HEK293 (cell line): ENCODE results near the gene RPS15.

Experiments
- GLIS1 ChIP-seq: fragments of 450-650 bp; formaldehyde crosslinking; IDR thresholded peaks from 2 replicates; pipeline ENCODE4 v1.5.1; 2016; ENCODE audit warnings: missing biosample characterization, missing genetic modification characterization
- HIC1 ChIP-seq: fragments of 450-650 bp; formaldehyde crosslinking; IDR thresholded peaks from 2 replicates; pipeline ENCODE4 v1.5.1; 2016; ENCODE audit warnings: missing biosample characterization, missing genetic modification characterization
- PRDM6 ChIP-seq: fragments of 450-650 bp; formaldehyde crosslinking; IDR thresholded peaks from 2 replicates; pipeline ENCODE4 v1.5.1; 2017; ENCODE audit warnings: missing biosample characterization, missing genetic modification characterization
- SP2 ChIP-seq: fragments of 450-650 bp; formaldehyde crosslinking; IDR thresholded peaks from 2 replicates; pipeline ENCODE4 v1.5.1; 2016; ENCODE audit warnings: missing biosample characterization, missing genetic modification characterization
- SP7 ChIP-seq: fragments of 450-650 bp; formaldehyde crosslinking; IDR thresholded peaks from 2 replicates; pipeline ENCODE4 v1.5.1; 2016; ENCODE audit warnings: missing biosample characterization, missing genetic modification characterization
- ZBTB44 ChIP-seq: fragments of 450-650 bp; IDR thresholded peaks from 2 replicates; pipeline ENCODE4 v1.5.1; 2018; ENCODE audit warnings: missing biosample characterization, mild to moderate bottlenecking, missing genetic modification characterization
- ZFP3 ChIP-seq: fragments of 450-650 bp; formaldehyde crosslinking; IDR thresholded peaks from 2 replicates; pipeline ENCODE4 v1.5.1; 2016; ENCODE audit warnings: low read depth, missing biosample characterization, missing genetic modification characterization
- ZNF202 ChIP-seq: fragments of 450-650 bp; formaldehyde crosslinking; IDR thresholded peaks from 2 replicates; pipeline ENCODE4 v1.5.1; 2016; ENCODE audit warnings: missing biosample characterization, missing genetic modification characterization, borderline replicate concordance
- ZNF214 ChIP-seq: fragments of 450-650 bp; formaldehyde crosslinking; IDR thresholded peaks from 2 replicates; pipeline ENCODE4 v1.5.1; 2017; ENCODE audit warnings: missing biosample characterization, mild to moderate bottlenecking, missing genetic modification characterization, borderline replicate concordance
- ZNF248 ChIP-seq: fragments of 450-650 bp; formaldehyde crosslinking; IDR thresholded peaks from 2 replicates; pipeline ENCODE4 v1.5.1; 2017; ENCODE audit warnings: missing biosample characterization, missing genetic modification characterization
- ZNF585B ChIP-seq: fragments of 450-650 bp; formaldehyde crosslinking; IDR thresholded peaks from 2 replicates; pipeline ENCODE4 v1.5.1; 2016; ENCODE audit warnings: missing biosample characterization, missing genetic modification characterization
- ZNF639 ChIP-seq: fragments of 450-650 bp; formaldehyde crosslinking; IDR thresholded peaks from 2 replicates; pipeline ENCODE4 v1.5.1; 2016; ENCODE audit warnings: missing biosample characterization, missing genetic modification characterization
- ZNF658 ChIP-seq: fragments of 450-650 bp; formaldehyde crosslinking; IDR thresholded peaks from 2 replicates; pipeline ENCODE4; 2016; ENCODE audit warnings: missing biosample characterization, missing genetic modification characterization
- ZNF777 ChIP-seq: fragments of 450-650 bp; formaldehyde crosslinking; IDR thresholded peaks from 2 replicates; pipeline ENCODE4 v1.5.1; 2017; ENCODE audit warnings: missing biosample characterization, missing genetic modification characterization, borderline replicate concordance
- ZNF785 ChIP-seq: fragments of 450-650 bp; formaldehyde crosslinking; IDR thresholded peaks from 2 replicates; pipeline ENCODE4 v1.5.1; 2016; ENCODE audit warnings: missing biosample characterization, missing genetic modification characterization
- ZNF791 ChIP-seq: fragments of 450-650 bp; formaldehyde crosslinking; IDR thresholded peaks from 2 replicates; pipeline ENCODE4 v1.5.1; 2016; ENCODE audit warnings: missing biosample characterization, missing genetic modification characterization
- TF ChIP-seq, protein P1 (sequence below): fragments of 450-650 bp; formaldehyde crosslinking; IDR thresholded peaks from 2 replicates; pipeline ENCODE4 v1.5.1; 2016; ENCODE audit warnings: missing biosample characterization, missing genetic modification characterization
- TF ChIP-seq, protein P2 (sequence below): fragments of 450-650 bp; formaldehyde crosslinking; IDR thresholded peaks from 2 replicates; pipeline ENCODE4 v1.5.1; 2016; ENCODE audit warnings: missing biosample characterization, missing genetic modification characterization, borderline replicate concordance
- TF ChIP-seq, protein P3 (sequence below): fragments of 450-650 bp; formaldehyde crosslinking; IDR thresholded peaks from 2 replicates; pipeline ENCODE4 v1.5.1; 2016; ENCODE audit warnings: missing biosample characterization, missing genetic modification characterization, borderline replicate concordance

RPS15 gene

GRCh38 chr19:1409204-1410005 lies 28.8 kb upstream of the RPS15 start (continued):
- TF ChIP-seq, protein P1, sequence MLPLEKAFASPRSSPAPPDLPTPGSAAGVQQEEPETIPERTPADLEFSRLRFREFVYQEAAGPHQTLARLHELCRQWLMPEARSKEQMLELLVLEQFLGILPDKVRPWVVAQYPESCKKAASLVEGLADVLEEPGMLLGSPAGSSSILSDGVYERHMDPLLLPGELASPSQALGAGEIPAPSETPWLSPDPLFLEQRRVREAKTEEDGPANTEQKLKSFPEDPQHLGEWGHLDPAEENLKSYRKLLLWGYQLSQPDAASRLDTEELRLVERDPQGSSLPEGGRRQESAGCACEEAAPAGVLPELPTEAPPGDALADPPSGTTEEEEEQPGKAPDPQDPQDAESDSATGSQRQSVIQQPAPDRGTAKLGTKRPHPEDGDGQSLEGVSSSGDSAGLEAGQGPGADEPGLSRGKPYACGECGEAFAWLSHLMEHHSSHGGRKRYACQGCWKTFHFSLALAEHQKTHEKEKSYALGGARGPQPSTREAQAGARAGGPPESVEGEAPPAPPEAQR (tag by site-specific recombination) = no peak
- no peak for TF ChIP-seq ZNF214
- no peak for TF ChIP-seq ZFP3
- peak; percentile 45; the same call in 1 of the 2 replicates for TF ChIP-seq GLIS1 (tag by site-specific recombination)
- TF ChIP-seq ZNF585B (tag by site-specific recombination) = no peak
- TF ChIP-seq, protein P2, sequence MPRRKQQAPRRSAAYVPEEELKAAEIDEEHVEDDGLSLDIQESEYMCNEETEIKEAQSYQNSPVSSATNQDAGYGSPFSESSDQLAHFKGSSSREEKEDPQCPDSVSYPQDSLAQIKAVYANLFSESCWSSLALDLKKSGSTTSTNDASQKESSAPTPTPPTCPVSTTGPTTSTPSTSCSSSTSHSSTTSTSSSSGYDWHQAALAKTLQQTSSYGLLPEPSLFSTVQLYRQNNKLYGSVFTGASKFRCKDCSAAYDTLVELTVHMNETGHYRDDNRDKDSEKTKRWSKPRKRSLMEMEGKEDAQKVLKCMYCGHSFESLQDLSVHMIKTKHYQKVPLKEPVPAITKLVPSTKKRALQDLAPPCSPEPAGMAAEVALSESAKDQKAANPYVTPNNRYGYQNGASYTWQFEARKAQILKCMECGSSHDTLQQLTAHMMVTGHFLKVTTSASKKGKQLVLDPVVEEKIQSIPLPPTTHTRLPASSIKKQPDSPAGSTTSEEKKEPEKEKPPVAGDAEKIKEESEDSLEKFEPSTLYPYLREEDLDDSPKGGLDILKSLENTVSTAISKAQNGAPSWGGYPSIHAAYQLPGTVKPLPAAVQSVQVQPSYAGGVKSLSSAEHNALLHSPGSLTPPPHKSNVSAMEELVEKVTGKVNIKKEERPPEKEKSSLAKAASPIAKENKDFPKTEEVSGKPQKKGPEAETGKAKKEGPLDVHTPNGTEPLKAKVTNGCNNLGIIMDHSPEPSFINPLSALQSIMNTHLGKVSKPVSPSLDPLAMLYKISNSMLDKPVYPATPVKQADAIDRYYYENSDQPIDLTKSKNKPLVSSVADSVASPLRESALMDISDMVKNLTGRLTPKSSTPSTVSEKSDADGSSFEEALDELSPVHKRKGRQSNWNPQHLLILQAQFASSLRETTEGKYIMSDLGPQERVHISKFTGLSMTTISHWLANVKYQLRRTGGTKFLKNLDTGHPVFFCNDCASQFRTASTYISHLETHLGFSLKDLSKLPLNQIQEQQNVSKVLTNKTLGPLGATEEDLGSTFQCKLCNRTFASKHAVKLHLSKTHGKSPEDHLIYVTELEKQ (tag by site-specific recombination) = no peak
- TF ChIP-seq ZNF248 (tag by site-specific recombination) = no peak
- TF ChIP-seq, protein P3, sequence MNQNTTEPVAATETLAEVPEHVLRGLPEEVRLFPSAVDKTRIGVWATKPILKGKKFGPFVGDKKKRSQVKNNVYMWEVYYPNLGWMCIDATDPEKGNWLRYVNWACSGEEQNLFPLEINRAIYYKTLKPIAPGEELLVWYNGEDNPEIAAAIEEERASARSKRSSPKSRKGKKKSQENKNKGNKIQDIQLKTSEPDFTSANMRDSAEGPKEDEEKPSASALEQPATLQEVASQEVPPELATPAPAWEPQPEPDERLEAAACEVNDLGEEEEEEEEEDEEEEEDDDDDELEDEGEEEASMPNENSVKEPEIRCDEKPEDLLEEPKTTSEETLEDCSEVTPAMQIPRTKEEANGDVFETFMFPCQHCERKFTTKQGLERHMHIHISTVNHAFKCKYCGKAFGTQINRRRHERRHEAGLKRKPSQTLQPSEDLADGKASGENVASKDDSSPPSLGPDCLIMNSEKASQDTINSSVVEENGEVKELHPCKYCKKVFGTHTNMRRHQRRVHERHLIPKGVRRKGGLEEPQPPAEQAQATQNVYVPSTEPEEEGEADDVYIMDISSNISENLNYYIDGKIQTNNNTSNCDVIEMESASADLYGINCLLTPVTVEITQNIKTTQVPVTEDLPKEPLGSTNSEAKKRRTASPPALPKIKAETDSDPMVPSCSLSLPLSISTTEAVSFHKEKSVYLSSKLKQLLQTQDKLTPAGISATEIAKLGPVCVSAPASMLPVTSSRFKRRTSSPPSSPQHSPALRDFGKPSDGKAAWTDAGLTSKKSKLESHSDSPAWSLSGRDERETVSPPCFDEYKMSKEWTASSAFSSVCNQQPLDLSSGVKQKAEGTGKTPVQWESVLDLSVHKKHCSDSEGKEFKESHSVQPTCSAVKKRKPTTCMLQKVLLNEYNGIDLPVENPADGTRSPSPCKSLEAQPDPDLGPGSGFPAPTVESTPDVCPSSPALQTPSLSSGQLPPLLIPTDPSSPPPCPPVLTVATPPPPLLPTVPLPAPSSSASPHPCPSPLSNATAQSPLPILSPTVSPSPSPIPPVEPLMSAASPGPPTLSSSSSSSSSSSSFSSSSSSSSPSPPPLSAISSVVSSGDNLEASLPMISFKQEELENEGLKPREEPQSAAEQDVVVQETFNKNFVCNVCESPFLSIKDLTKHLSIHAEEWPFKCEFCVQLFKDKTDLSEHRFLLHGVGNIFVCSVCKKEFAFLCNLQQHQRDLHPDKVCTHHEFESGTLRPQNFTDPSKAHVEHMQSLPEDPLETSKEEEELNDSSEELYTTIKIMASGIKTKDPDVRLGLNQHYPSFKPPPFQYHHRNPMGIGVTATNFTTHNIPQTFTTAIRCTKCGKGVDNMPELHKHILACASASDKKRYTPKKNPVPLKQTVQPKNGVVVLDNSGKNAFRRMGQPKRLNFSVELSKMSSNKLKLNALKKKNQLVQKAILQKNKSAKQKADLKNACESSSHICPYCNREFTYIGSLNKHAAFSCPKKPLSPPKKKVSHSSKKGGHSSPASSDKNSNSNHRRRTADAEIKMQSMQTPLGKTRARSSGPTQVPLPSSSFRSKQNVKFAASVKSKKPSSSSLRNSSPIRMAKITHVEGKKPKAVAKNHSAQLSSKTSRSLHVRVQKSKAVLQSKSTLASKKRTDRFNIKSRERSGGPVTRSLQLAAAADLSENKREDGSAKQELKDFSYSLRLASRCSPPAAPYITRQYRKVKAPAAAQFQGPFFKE (tag by site-specific recombination) = 0 out of 2 replicates have a peak, but pooled peaks have one; percentile 21
- no peak for TF ChIP-seq PRDM6 (tag by site-specific recombination)
- TF ChIP-seq ZNF791 = no peak
- TF ChIP-seq ZNF777 (tag by site-specific recombination) = no peak
- TF ChIP-seq ZBTB44 (tag by site-specific recombination) = no peak
- TF ChIP-seq ZNF202 (tag by site-specific recombination) = no peak
- no peak for TF ChIP-seq SP7 (tag by site-specific recombination)
- peak; percentile 17; the same call in 1 of the 2 replicates for TF ChIP-seq HIC1
- TF ChIP-seq ZNF785 = no peak
- TF ChIP-seq SP2 (tag by site-specific recombination) = no peak
- TF ChIP-seq ZNF639 (tag by site-specific recombination) = no peak; the same call in 1 of the 2 replicates
- TF ChIP-seq ZNF658 (tag by site-specific recombination) = no peak
